HepG2 (cell line): ENCODE results near the gene ARID1A. TPM values are rescaled to one million over a fixed set of nuclear protein-coding genes. Genes with fewer than 3 reads are reported as not detected.
A peak's percentile ranks its signal among the peaks of the same experiment; 100 is the strongest.

Experiments used
- AKAP8 ChIP-seq: sonication (generic); formaldehyde crosslinking; IDR thresholded peaks from 2 replicates; pipeline ENCODE4 v1.5.1; 2020; ENCODE audit warnings: mild to moderate bottlenecking, missing genetic modification reagents
- ARHGAP35 ChIP-seq: sonication (generic); formaldehyde crosslinking; IDR thresholded peaks from 2 replicates; pipeline ENCODE4 v1.9.0; 2022; ENCODE audit warnings: mild to moderate bottlenecking, inconsistent platforms, moderate library complexity, missing genetic modification reagents, borderline replicate concordance
- E2F1 ChIP-seq: sonication (generic); formaldehyde crosslinking; IDR thresholded peaks from 2 replicates; pipeline ENCODE4 v1.5.0; 2020; ENCODE audit warnings: missing genetic modification reagents
- FOXP4 ChIP-seq: sonication (generic); formaldehyde crosslinking; IDR thresholded peaks from 2 replicates; pipeline ENCODE4 v1.4.0; 2020; ENCODE audit warnings: missing genetic modification reagents
- GATAD1 ChIP-seq: IDR thresholded peaks from 2 replicates; pipeline ENCODE4 v1.6.1; 2016; ENCODE audit warnings: missing genetic modification reagents, missing compliant biosample characterization
- HNRNPH1 ChIP-seq: fragments of 200-400 bp; formaldehyde crosslinking; optimal IDR thresholded peaks from 2 replicates; pipeline ENCODE3; 2017; ENCODE audit warnings: mild to moderate bottlenecking, low read depth, low read length
- KDM2A ChIP-seq: sonication (generic); formaldehyde crosslinking; IDR thresholded peaks from 2 replicates; pipeline ENCODE4 v1.4.0; 2020; ENCODE audit warnings: low read depth, missing genetic modification reagents, borderline replicate concordance
- MAFG ChIP-seq: sonication (generic); formaldehyde crosslinking; IDR thresholded peaks from 2 replicates; pipeline ENCODE4 v1.5.1; 2020; ENCODE audit warnings: mild to moderate bottlenecking, missing genetic modification reagents
- MED1 ChIP-seq: sonication (generic); formaldehyde crosslinking; IDR thresholded peaks from 2 replicates; pipeline ENCODE4 v1.4.0; 2020; ENCODE audit warnings: missing genetic modification reagents
- NFRKB ChIP-seq: fragments of 450-650 bp; IDR thresholded peaks from 2 replicates; pipeline ENCODE4 v1.6.1; 2017
- RBM22 ChIP-seq: fragments of 200-400 bp; formaldehyde crosslinking; optimal IDR thresholded peaks from 2 replicates; pipeline ENCODE3; 2017; ENCODE audit warnings: mild to moderate bottlenecking, low read length, moderate library complexity
- SIN3A ChIP-seq: IDR thresholded peaks from 2 replicates; pipeline ENCODE4 v1.6.1; 2011; ENCODE audit warnings: low read depth, mild to moderate bottlenecking, control low read depth, low read length, borderline replicate concordance
- SMARCE1 ChIP-seq: fragments of 450-650 bp; IDR thresholded peaks from 2 replicates; pipeline ENCODE4 v1.6.1; 2017; ENCODE audit warnings: borderline replicate concordance
- SMYD3 ChIP-seq: sonication (generic); formaldehyde crosslinking; IDR thresholded peaks from 2 replicates; pipeline ENCODE4 v1.8.1; 2023; ENCODE audit warnings: mild to moderate bottlenecking, missing genetic modification reagents
- SOX5 ChIP-seq: IDR thresholded peaks from 2 replicates; pipeline ENCODE4 v1.6.1; 2016; ENCODE audit warnings: borderline replicate concordance
- SRF ChIP-seq: IDR thresholded peaks from 2 replicates; pipeline ENCODE4 v1.6.1; 2011; ENCODE audit warnings: mild to moderate bottlenecking, low read depth, low read length, moderate library complexity
- ZBTB3 ChIP-seq: sonication (generic); formaldehyde crosslinking; IDR thresholded peaks from 2 replicates; pipeline ENCODE4 v1.4.0; 2020; ENCODE audit warnings: low read depth, mild to moderate bottlenecking, moderate library complexity, missing genetic modification reagents, borderline replicate concordance
- ZBTB46 ChIP-seq: sonication (generic); formaldehyde crosslinking; IDR thresholded peaks from 2 replicates; pipeline ENCODE4 v1.4.0; 2020; ENCODE audit warnings: mild to moderate bottlenecking, missing genetic modification reagents, borderline replicate concordance
- ZFAT ChIP-seq: sonication (generic); formaldehyde crosslinking; conservative IDR thresholded peaks from 2 replicates; pipeline ENCODE4 v1.8.1; 2023; ENCODE audit warnings: missing genetic modification reagents, inconsistent platforms
- ZFP36 ChIP-seq: fragments of 150-350 bp; IDR thresholded peaks from 2 replicates; pipeline ENCODE4 v1.6.1; 2018; ENCODE audit warnings: borderline replicate concordance, low read length, low read depth; ENCODE audit not compliant: partially characterized antibody
- ZNF530 ChIP-seq: sonication (generic); formaldehyde crosslinking; IDR thresholded peaks from 2 replicates; pipeline ENCODE4 v1.5.0; 2020; ENCODE audit warnings: low read depth, mild to moderate bottlenecking, missing genetic modification reagents
- ZNF567 ChIP-seq: sonication (generic); formaldehyde crosslinking; IDR thresholded peaks from 2 replicates; pipeline ENCODE4 v1.8.1; 2023; ENCODE audit warnings: mild to moderate bottlenecking, missing genetic modification reagents, borderline replicate concordance
- ZNF605 ChIP-seq: sonication (generic); formaldehyde crosslinking; IDR thresholded peaks from 2 replicates; pipeline ENCODE4 v1.8.0; 2022; ENCODE audit warnings: mild to moderate bottlenecking, missing genetic modification reagents
- ZNF784 ChIP-seq: sonication (generic); formaldehyde crosslinking; IDR thresholded peaks from 2 replicates; pipeline ENCODE4 v1.5.1; 2020; ENCODE audit warnings: missing genetic modification reagents, mild to moderate bottlenecking, borderline replicate concordance
- ZSCAN21 ChIP-seq: sonication (generic); formaldehyde crosslinking; IDR thresholded peaks from 2 replicates; pipeline ENCODE4 v1.8.0; 2022; ENCODE audit warnings: mild to moderate bottlenecking, missing genetic modification reagents, moderate library complexity, borderline replicate concordance
- polyA plus RNA-seq, 8 experiments: library from polyadenylated mRNA; depleted of rRNA in 3 of 8; stranded (reverse) in 7 of 8; unstranded in 1 of 8; fragments of >200 nt; fragmentation: Illumina TruSeq in 4 of 8; extraction: Trizol in 4 of 8; gene quantifications; 2 replicates each; pipeline versions ENCODE4 v1.2.1 to v1.2.3, GENCODE V29; 2011 to 2016; ENCODE audit warnings: low read depth in 4 of 8, missing spikeins in 1 of 8, mixed read lengths in 1 of 8; ENCODE audit not compliant: insufficient read depth in 1 of 8
- total RNA-seq, 5 experiments: library from RNA; depleted of rRNA; stranded (reverse); fragments of >200 nt; fragmentation: Illumina TruSeq; extraction: Trizol; gene quantifications; 2 replicates each; pipeline ENCODE4 v1.2.3, GENCODE V29; 2016; ENCODE audit warnings: low read depth in 1 of 5

ARID1A gene
- total and polyA plus RNA-seq, 2 of the 13 experiments (the other 11 are each of a cell fraction or from before 2014, with no cell fraction given), result 11.9 to 15.9 TPM

GRCh38 chr1:26695356-26696118, at the start of gene ARID1A (continued):
- TF ChIP-seq E2F1 (CRISPR knock-in tag), result peak; percentile 67; the same call in 1 of the 2 replicates
- no peak for TF ChIP-seq SMARCE1
- TF ChIP-seq SRF, result no peak
- peak; percentile 85; the same call in 1 of the 2 replicates for TF ChIP-seq ZBTB3 (CRISPR knock-in tag)
- no peak for TF ChIP-seq NFRKB
- no peak for TF ChIP-seq ZNF605 (CRISPR knock-in tag)
- 0 out of 2 replicates have a peak, but pooled peaks have one; percentile 90 for TF ChIP-seq ZNF784
- peak; percentile 51; the same call in 1 of the 2 replicates for TF ChIP-seq ZNF567 (CRISPR knock-in tag)
- TF ChIP-seq ZSCAN21, result peak; percentile 97
- TF ChIP-seq HNRNPH1, result no peak
- peak; percentile 74; the same call in 1 of the 2 replicates for TF ChIP-seq ZBTB46 (CRISPR knock-in tag)
- peak; percentile 91 for TF ChIP-seq MED1
- TF ChIP-seq ZFP36, result no peak
- TF ChIP-seq FOXP4 (CRISPR knock-in tag), result peak; percentile 72
- no peak; the same call in 1 of the 2 replicates for TF ChIP-seq ZNF530
- peak; percentile 78 for TF ChIP-seq GATAD1 (CRISPR knock-in tag)
- TF ChIP-seq SIN3A, result peak; percentile 75; the same call in 1 of the 2 replicates
- TF ChIP-seq AKAP8, result peak; percentile 81; the same call in 1 of the 2 replicates
- TF ChIP-seq ZFAT (CRISPR knock-in tag), result no peak
- TF ChIP-seq SMYD3 (CRISPR knock-in tag), result no peak
- peak; percentile 91 for TF ChIP-seq ARHGAP35
- peak; percentile 98 for TF ChIP-seq KDM2A (CRISPR knock-in tag)
- no peak for TF ChIP-seq RBM22
- TF ChIP-seq SOX5, result no peak; the same call in 1 of the 2 replicates
- no peak for TF ChIP-seq MAFG (CRISPR knock-in tag)
